NCI-H345 (cell line): ENCODE data around the gene CLCN2.
A peak's percentile ranks its signal among the peaks of the same experiment; 100 is the strongest.

Experiments
- DNase-seq: peaks from one replicate; lab custom pipeline; 2025; lab: John Stamatoyannopoulos, UW

The CLCN2 gene

GRCh38 chr3:184360070-184360928 lies 1.1 kb downstream of the CLCN2 start:
- DNase-seq = no peak

GRCh38 chr3:184359610-184360009 lies 1.8 kb downstream of the CLCN2 start:
- DNase-seq = no peak

- DNase-seq = no peak
Observed at GRCh38 chr3:184358921-184359350, 2.5 kb downstream of the CLCN2 start.

GRCh38 chr3:184358124-184358767 lies 3.2 kb downstream of the CLCN2 start:
- DNase-seq = no peak

GRCh38 chr3:184357248-184358123 lies 3.9 kb downstream of the CLCN2 start:
- no peak for DNase-seq

- no peak for DNase-seq
Observed at GRCh38 chr3:184355261-184356040, 6.0 kb downstream of the CLCN2 start.

GRCh38 chr3:184354754-184355153 lies 6.7 kb downstream of the CLCN2 start:
- DNase-seq = no peak

GRCh38 chr3:184354121-184354728 lies 7.2 kb downstream of the CLCN2 start:
- peak; percentile 48 for DNase-seq

GRCh38 chr3:184353546-184353941 lies 7.9 kb downstream of the CLCN2 start:
- DNase-seq = no peak

GRCh38 chr3:184352897-184353545 lies 8.4 kb downstream of the CLCN2 start:
- no peak for DNase-seq

- no peak for DNase-seq
Observed at GRCh38 chr3:184352149-184352785, 9.1 kb downstream of the CLCN2 start.

GRCh38 chr3:184351511-184352148 lies 9.8 kb downstream of the CLCN2 start:
- DNase-seq = no peak

GRCh38 chr3:184350618-184351017 lies 10.8 kb downstream of the CLCN2 start:
- no peak for DNase-seq

- DNase-seq = no peak
Observed at GRCh38 chr3:184349563-184350470, 11.6 kb downstream of the CLCN2 start.

- DNase-seq = no peak
Observed at GRCh38 chr3:184348057-184348382, 13.4 kb downstream of the CLCN2 start.

GRCh38 chr3:184347321-184348056 lies 13.9 kb downstream of the CLCN2 start:
- DNase-seq = no peak

- no peak for DNase-seq
Observed at GRCh38 chr3:184346480-184347190, 14.8 kb downstream of the CLCN2 start.
